Chondrocyte (in vitro differentiated cells): Measurements from ENCODE around the gene OTOGL. TPM values are rescaled to one million over a fixed set of nuclear protein-coding genes. Genes with fewer than 3 reads are reported as not detected.
A peak's percentile ranks its signal among the peaks of the same experiment; 100 is the strongest.

Source experiments
- DNase-seq: peaks from one replicate; pipeline ENCODE4 v3.0.0; 2021; ENCODE audit warnings: mixed read lengths, low spot score
- H3K27ac Mint-ChIP-seq: one replicate; pipeline ENCODE4 v1.8.0; 2021; ENCODE audit warnings: mild to moderate bottlenecking, moderate library complexity, mixed read lengths; ENCODE audit not compliant: unreplicated experiment
- H3K27me3 Mint-ChIP-seq: 2 replicates; pipeline ENCODE4 v1.8.0; 2021; ENCODE audit warnings: low read depth, mixed read lengths
- H3K36me3 Mint-ChIP-seq: 2 replicates; pipeline ENCODE4 v1.8.0; 2021; ENCODE audit warnings: low read depth, mixed read lengths
- H3K4me1 Mint-ChIP-seq: 2 replicates; pipeline ENCODE4 v1.8.0; 2021; ENCODE audit warnings: low read depth, mild to moderate bottlenecking, mixed read lengths
- H3K4me3 Mint-ChIP-seq: one replicate; pipeline ENCODE4 v1.8.0; 2021; ENCODE audit warnings: mild to moderate bottlenecking, moderate library complexity, mixed read lengths; ENCODE audit not compliant: unreplicated experiment
- H3K9me3 Mint-ChIP-seq: 2 replicates; pipeline ENCODE4 v1.8.0; 2021; ENCODE audit warnings: low read depth, mixed read lengths
- CTCF ChIP-seq: fragments of 200-600 bp; sonication (generic); IDR thresholded peaks from 2 replicates; pipeline ENCODE4 v1.5.0; 2021; ENCODE audit warnings: antibody characterized with exemption, mild to moderate bottlenecking, moderate library complexity
- total RNA-seq: library from RNA; stranded (reverse); gene quantifications from 3 replicates; pipeline ENCODE4 v1.2.1, GENCODE V29; 2021

The OTOGL gene
- total RNA-seq, 1 donor from 2014 or later, result 0.25 TPM

- TF ChIP-seq CTCF, result peak; percentile 89
- H3K36me3 Mint-ChIP-seq, result no peaks in the 10 kb centered on the region
- H3K27me3 Mint-ChIP-seq, result no peaks in the 10 kb centered on the region
- no peak overlapping the region for H3K27ac Mint-ChIP-seq
- no peaks in the 10 kb centered on the region for H3K9me3 Mint-ChIP-seq
- peaks cover 25% of the 10 kb centered on the region for H3K4me1 Mint-ChIP-seq
- no peak for DNase-seq
- no peak overlapping the region for H3K4me3 Mint-ChIP-seq
Measured at GRCh38 chr12:80195074-80195726, 95.9 kb downstream of the OTOGL start.

- Mint-ChIP-seq H3K9me3 (no peaks in the 10 kb centered on the region), H3K27ac (no peak overlapping the region)
Measured at GRCh38 chr12:80195737-80196136, 96.4 kb downstream of the OTOGL start.

GRCh38 chr12:80196419-80196818, 97.1 kb downstream of the OTOGL start:
- no peak for TF ChIP-seq CTCF
- DNase-seq, result no peak
- H3K36me3 Mint-ChIP-seq, result no peaks in the 10 kb centered on the region
- no peaks in the 10 kb centered on the region for H3K9me3 Mint-ChIP-seq
- no peaks in the 10 kb centered on the region for H3K27me3 Mint-ChIP-seq
- peaks cover 22% of the 10 kb centered on the region for H3K4me1 Mint-ChIP-seq
- H3K27ac Mint-ChIP-seq, result no peak overlapping the region
- H3K4me3 Mint-ChIP-seq, result no peak overlapping the region

More at GRCh38 chr12:80195737-80196136, 96.4 kb downstream of the OTOGL start:
- no peak for TF ChIP-seq CTCF
- no peak for DNase-seq
- Mint-ChIP-seq H3K27me3 (no peaks in the 10 kb centered on the region), H3K4me1 (peaks cover 24% of the 10 kb centered on the region), H3K4me3 (no peak overlapping the region), H3K36me3 (no peaks in the 10 kb centered on the region)

- TF ChIP-seq CTCF, result no peak
- H3K4me1 Mint-ChIP-seq, result peaks cover 5% of the 10 kb centered on the region
- no peak overlapping the region for H3K4me3 Mint-ChIP-seq
- no peaks in the 10 kb centered on the region for H3K36me3 Mint-ChIP-seq
- DNase-seq, result no peak
- H3K9me3 Mint-ChIP-seq, result no peaks in the 10 kb centered on the region
- H3K27me3 Mint-ChIP-seq, result no peaks in the 10 kb centered on the region
- H3K27ac Mint-ChIP-seq, result no peak overlapping the region
Measured at GRCh38 chr12:80198782-80199337, 99.5 kb downstream of the OTOGL start.

- H3K36me3 Mint-ChIP-seq, result no peaks in the 10 kb centered on the region
- no peak overlapping the region for H3K4me3 Mint-ChIP-seq
- no peaks in the 10 kb centered on the region for H3K4me1 Mint-ChIP-seq
- TF ChIP-seq CTCF, result no peak
- no peaks in the 10 kb centered on the region for H3K27me3 Mint-ChIP-seq
- DNase-seq, result no peak
- H3K27ac Mint-ChIP-seq, result no peak overlapping the region
- no peaks in the 10 kb centered on the region for H3K9me3 Mint-ChIP-seq
Measured at GRCh38 chr12:80199931-80200330, 100.6 kb downstream of the OTOGL start.
